GM18519 (cell line): ENCODE results near the gene TMEM253.

Source experiments
- ATAC-seq: cut with Tn5 transposase; IDR thresholded peaks from one replicate; pipeline ENCODE4 v1.9.1; 2021; ENCODE audit warnings: mild to moderate bottlenecking, moderate library complexity; ENCODE audit not compliant: unreplicated experiment, low FRiP score

The TMEM253 gene

GRCh38 chr14:21070610-21071224 is 30.1 kb upstream of the TMEM253 start:
- ATAC-seq: no peak

GRCh38 chr14:21071225-21072030 is 29.4 kb upstream of the TMEM253 start:
- ATAC-seq: peak; percentile 56

- no peak for ATAC-seq
Observed at GRCh38 chr14:21072031-21072473, 28.8 kb upstream of the TMEM253 start.

GRCh38 chr14:21072781-21073339 is 28.0 kb upstream of the TMEM253 start:
- ATAC-seq: no peak

GRCh38 chr14:21073921-21074320 is 26.9 kb upstream of the TMEM253 start:
- ATAC-seq: no peak

- ATAC-seq: no peak
Observed at GRCh38 chr14:21074398-21075272, 26.2 kb upstream of the TMEM253 start.

- ATAC-seq: no peak
Observed at GRCh38 chr14:21075719-21076437, 25.0 kb upstream of the TMEM253 start.

- no peak for ATAC-seq
Observed at GRCh38 chr14:21077672-21078071, 23.2 kb upstream of the TMEM253 start.

- ATAC-seq: no peak
Observed at GRCh38 chr14:21078287-21078686, 22.6 kb upstream of the TMEM253 start.

GRCh38 chr14:21078726-21079125 is 22.1 kb upstream of the TMEM253 start:
- ATAC-seq: no peak

GRCh38 chr14:21081521-21082142 is 19.2 kb upstream of the TMEM253 start:
- ATAC-seq: no peak

GRCh38 chr14:21083565-21084325 is 17.1 kb upstream of the TMEM253 start:
- no peak for ATAC-seq

- ATAC-seq: no peak
Observed at GRCh38 chr14:21084396-21084795, 16.5 kb upstream of the TMEM253 start.

- no peak for ATAC-seq
Observed at GRCh38 chr14:21084998-21085853, 15.6 kb upstream of the TMEM253 start.

GRCh38 chr14:21086908-21087293 is 14.0 kb upstream of the TMEM253 start:
- no peak for ATAC-seq

- ATAC-seq: peak; percentile 80
Observed at GRCh38 chr14:21087294-21088091, 13.4 kb upstream of the TMEM253 start.

GRCh38 chr14:21088687-21089086 is 12.2 kb upstream of the TMEM253 start:
- no peak for ATAC-seq
